Epithelial cell of proximal tubule (primary cell): ENCODE measurements around the gene PARVA. TPM values are rescaled to one million over a fixed set of nuclear protein-coding genes. Genes with fewer than 3 reads are reported as not detected.

Experiments
- DNase-seq: peaks from one replicate; pipeline ENCODE4 v3.0.0-alpha.2; 2011; ENCODE audit warnings: low read depth
- H3K4me3 ChIP-seq: 2 replicates; pipeline ENCODE4 v1.5.1; 2011; ENCODE audit warnings: low read depth, mild to moderate bottlenecking, low read length
- CTCF ChIP-seq: conservative IDR thresholded peaks from 2 replicates; pipeline ENCODE4 v1.5.1; 2012; ENCODE audit warnings: low read depth, mild to moderate bottlenecking, low read length
- total RNA-seq: library from RNA; depleted of rRNA; stranded (reverse); fragments of >200 nt; gene quantifications from 2 replicates; pipeline ENCODE4 v1.2.3, GENCODE V29; 2015

PARVA gene
- total RNA-seq, 1 donor from 2014 or later: 32.6 TPM

DNA sequence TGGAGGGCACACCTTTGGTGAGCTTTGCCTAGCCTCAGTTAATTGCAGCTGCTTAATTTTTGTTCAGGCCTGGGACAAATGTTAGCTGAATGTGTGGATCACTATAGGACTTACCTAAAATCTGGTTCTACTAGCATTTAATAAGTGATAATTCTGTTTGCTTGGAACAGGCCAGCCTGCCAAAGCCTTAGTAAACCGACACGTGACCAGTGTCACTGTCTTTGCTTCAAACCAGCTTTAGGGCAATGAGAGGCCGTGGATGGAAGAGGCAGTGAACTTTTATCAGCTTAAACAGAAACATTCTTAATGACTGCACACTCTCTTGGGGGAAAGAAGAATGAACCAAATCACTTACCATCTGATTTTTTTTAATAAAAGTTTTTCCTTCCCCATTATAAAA is 10.8 kb downstream of the PARVA start:
- H3K4me3 ChIP-seq: no peak overlapping the region
- no peak for TF ChIP-seq CTCF
- no peak for DNase-seq

GRCh38 chr11:12388939-12389670 is 11.7 kb downstream of the PARVA start:
- DNase-seq: no peak
- H3K4me3 ChIP-seq: no peak overlapping the region
- TF ChIP-seq CTCF: no peak

DNA sequence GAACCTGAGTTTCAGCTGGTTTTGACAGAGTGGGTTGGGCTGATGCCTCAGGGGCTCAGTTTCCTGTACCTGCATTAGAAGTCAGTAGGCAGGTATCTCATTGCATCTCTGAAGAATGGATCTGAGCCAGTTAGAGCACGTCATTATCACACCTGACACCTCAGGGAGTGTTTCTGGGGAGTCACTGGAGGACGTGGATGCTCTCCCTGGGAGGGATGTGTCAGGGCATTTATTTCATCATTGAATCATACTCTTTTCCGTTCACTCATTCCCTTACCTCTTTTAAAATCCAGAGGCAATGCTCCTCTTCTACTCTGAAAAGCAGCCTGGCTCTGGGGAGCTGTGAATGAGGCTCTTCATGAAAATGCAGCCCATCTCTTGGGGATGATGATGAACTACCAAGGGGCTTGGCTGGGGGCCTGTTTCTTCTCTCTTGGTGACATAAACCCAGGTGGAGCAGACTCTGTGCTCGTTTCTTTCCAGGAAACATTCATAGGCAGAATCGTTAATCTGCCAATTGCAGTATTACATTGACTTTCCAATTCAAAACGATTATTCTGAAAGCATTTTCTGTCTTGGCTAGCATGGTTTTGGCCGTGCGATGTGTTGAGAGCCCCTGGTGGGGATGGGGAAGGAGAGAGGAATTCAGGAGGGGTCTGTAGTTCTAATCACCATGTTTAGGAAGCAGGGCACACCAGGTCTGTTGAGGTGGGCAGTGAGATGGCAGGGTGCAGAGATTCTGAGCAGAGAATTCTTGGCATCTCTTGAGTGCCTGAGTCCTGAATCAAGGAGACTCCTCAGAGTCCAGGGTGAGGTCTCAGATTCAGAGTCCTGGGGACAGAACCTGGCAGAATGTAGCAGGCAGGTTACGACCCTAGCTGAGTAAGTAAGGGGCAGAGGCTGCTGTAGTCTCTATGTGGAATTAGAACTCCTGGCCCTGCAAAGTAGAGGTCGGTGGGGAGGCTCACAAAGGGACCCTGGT is 12.6 kb downstream of the PARVA start:
- TF ChIP-seq CTCF: no peak
- no peak overlapping the region for H3K4me3 ChIP-seq
- no peak for DNase-seq

GRCh38 chr11:12390687-12391110 is 13.3 kb downstream of the PARVA start:
- DNase-seq: no peak
- no peak overlapping the region for H3K4me3 ChIP-seq
- no peak for TF ChIP-seq CTCF

GRCh38 chr11:12392672-12393071 is 15.3 kb downstream of the PARVA start:
- TF ChIP-seq CTCF: no peak
- no peak overlapping the region for H3K4me3 ChIP-seq
- DNase-seq: no peak

DNA sequence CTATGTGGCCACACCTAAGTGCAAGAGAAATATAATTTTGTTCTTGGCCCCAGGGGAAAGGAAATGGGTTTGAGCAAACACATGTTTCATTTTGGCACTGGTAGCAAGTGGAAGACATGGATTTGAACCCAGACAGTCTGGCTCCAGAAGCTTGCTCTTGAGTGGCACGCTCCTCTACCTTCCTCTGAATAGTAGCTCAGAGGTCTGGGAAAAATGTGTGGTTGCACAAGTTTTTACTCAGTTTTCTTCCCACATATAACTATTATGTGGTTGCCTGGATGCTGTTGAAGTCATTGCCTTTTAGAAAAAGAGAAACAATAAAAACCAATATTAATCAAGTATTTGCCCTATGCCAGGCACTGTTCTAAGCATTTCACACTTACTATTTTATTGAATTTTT is 16.3 kb downstream of the PARVA start:
- DNase-seq: no peak
- no peak for TF ChIP-seq CTCF
- no peak overlapping the region for H3K4me3 ChIP-seq
